Ovary (tissue), 9 donors: ENCODE results near the gene SPAG6. TPM values are rescaled to one million over a fixed set of nuclear protein-coding genes. Genes with fewer than 3 reads are reported as not detected.

Source experiments
- DNase-seq, 5 donors: peaks; one replicate each; pipeline ENCODE4 v3.0.0-alpha.2; 2019 to 2020
- H3K27ac ChIP-seq, 2 donors: fragments of 200-600 bp; one replicate each; pipeline versions ENCODE4 v1.5.1 to v1.8.0; 2019 to 2022
- H3K27me3 ChIP-seq: fragments of 200-600 bp; one replicate; pipeline ENCODE4 v1.8.0; 2022
- H3K36me3 ChIP-seq: fragments of 200-600 bp; sonication (generic); one replicate; pipeline ENCODE4 v1.5.1; 2019
- H3K4me1 ChIP-seq: one replicate; pipeline ENCODE4 v1.8.1; 2013; ENCODE audit warnings: mild to moderate bottlenecking, moderate library complexity; ENCODE audit not compliant: insufficient read depth
- H3K4me3 ChIP-seq: fragments of 200-600 bp; sonication (generic); one replicate; pipeline ENCODE4 v1.5.1; 2017
- H3K9me3 ChIP-seq, 2 donors: fragments of 200-600 bp in 1 of 2; sonication (generic) in 1 of 2; one replicate each; pipeline versions ENCODE4 v1.5.1 to v1.8.1; 2013 to 2019; ENCODE audit warnings: mild to moderate bottlenecking in 1 of 2, moderate library complexity in 1 of 2
- EP300 ChIP-seq: sonication (generic); formaldehyde crosslinking; IDR thresholded peaks from one replicate; pipeline ENCODE4 v1.6.1; 2017; ENCODE audit warnings: antibody characterized with exemption
- POLR2A ChIP-seq: fragments of 450-650 bp; IDR thresholded peaks from one replicate; pipeline ENCODE4 v1.6.1; 2017; ENCODE audit warnings: antibody characterized with exemption, mild to moderate bottlenecking, moderate library complexity
- whole genome bisulfite sequencing, 3 donors: extraction: QIAGEN DNeasy Blood & Tissue Kit in 1 of 3; methylation state at CpG; one replicate each; pipeline versions ENCODE4 v1.1.5 to v1.1.7; 2013 to 2017; 5-methylcytosine and 5-hydroxymethylcytosine counted together
- intact Hi-C, 4 donors: fragments of 100-400 bp; cut with DNase I; formaldehyde crosslinking; loops; one replicate each; pipeline versions ENCODE4 v1.11.0 to v1.15.1; 2022 to 2023
- polyA plus RNA-seq, 2 donors: library from polyadenylated mRNA; stranded (reverse); fragments of 200-250 nt in 1 of 2; fragments of 350-450 nt in 1 of 2; fragmentation: Illumina TruSeq in 1 of 2; extraction: RNeasy Lipid Tissue Mini Kit (QIAGEN cat#74804) in 1 of 2; gene quantifications; one replicate each; pipeline ENCODE4 v1.2.3, GENCODE V29; 2013 to 2014
- total RNA-seq, 7 donors: library from RNA; depleted of rRNA in 2 of 7; stranded (reverse); fragments of >200 nt in 2 of 7; fragmentation: NEBNext Ultra II Directional in 3 of 7; extraction: Animal tissue kit (Norgen Biotek cat#: 25700) in 3 of 7; gene quantifications; one replicate each; pipeline versions ENCODE4 v1.1.0 to v1.2.4, GENCODE V29; 2016 to 2023
- TF ChIP-seq, protein P1 (sequence below), 3 donors: fragments of 450-650 bp in 2 of 3; fragments of 200-600 bp in 1 of 3; IDR thresholded peaks; one replicate each; pipeline versions ENCODE4 v1.5.1 to v1.8.0; 2016 to 2022; ENCODE audit warnings: antibody characterized with exemption in 3 of 3, mild to moderate bottlenecking in 1 of 3
- donor health status: DM: no; HTN: no; CAD: no; lungs with moderate emphysema.
- donor health status: DM: no; HTN: no; CAD: no.
- donor health status: Bipolar disorder and iron deficiency.
- donor health status: DM: yes; HTN: yes; CAD: no.
- donor health status: DM: no; HTN: no; CAD: no.
- donor health status: DM: yes; HTN: yes; CAD: no.

The SPAG6 gene
- total and polyA plus RNA-seq, 9 donors = 0.04 to 22.1 (median 0.67) TPM; not detected in 2

DNA sequence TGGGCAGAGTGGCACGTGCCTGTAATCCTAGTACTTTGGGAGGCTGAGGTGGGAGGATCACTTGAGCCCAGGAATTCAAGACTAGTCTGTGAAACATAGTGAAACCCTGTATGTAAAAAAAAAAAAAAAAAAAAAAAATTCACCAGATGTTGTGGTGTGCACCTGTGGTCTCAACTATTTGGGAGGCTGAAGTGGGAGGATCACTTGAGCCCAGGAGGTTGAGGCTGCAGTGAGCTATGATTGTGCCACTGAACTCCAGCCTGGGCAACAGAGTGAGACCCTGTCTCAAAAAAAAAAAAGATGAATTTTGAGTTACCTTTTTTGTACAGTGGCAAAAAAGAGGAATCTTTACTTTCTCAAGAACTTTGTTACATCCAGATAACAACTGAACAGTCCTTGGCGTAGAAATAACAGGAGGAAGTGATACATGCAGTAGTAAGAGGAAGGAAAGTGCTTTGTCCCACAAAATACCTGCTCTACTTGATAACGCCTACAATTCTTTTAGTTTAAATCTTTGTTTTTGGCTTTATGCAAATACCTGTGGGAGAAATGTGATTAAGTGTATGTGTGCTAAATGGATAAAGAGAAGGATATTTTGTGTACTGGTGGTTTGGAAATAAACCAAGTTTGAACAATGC is 29.3 kb downstream of the SPAG6 start:
- H3K4me1 ChIP-seq = no peaks in the 10 kb centered on the region
- no peak for DNase-seq
- no peaks in the 10 kb centered on the region for H3K36me3 ChIP-seq
- H3K9me3 ChIP-seq = no peaks in the 10 kb centered on the region
- intact Hi-C loops = no loop called here
- 79 to 87% (median 84%) methylated on average over 3 of the region's 3 CpGs for WGBS, 3 donors
- H3K27me3 ChIP-seq = no peaks in the 10 kb centered on the region
- TF ChIP-seq, protein P1, sequence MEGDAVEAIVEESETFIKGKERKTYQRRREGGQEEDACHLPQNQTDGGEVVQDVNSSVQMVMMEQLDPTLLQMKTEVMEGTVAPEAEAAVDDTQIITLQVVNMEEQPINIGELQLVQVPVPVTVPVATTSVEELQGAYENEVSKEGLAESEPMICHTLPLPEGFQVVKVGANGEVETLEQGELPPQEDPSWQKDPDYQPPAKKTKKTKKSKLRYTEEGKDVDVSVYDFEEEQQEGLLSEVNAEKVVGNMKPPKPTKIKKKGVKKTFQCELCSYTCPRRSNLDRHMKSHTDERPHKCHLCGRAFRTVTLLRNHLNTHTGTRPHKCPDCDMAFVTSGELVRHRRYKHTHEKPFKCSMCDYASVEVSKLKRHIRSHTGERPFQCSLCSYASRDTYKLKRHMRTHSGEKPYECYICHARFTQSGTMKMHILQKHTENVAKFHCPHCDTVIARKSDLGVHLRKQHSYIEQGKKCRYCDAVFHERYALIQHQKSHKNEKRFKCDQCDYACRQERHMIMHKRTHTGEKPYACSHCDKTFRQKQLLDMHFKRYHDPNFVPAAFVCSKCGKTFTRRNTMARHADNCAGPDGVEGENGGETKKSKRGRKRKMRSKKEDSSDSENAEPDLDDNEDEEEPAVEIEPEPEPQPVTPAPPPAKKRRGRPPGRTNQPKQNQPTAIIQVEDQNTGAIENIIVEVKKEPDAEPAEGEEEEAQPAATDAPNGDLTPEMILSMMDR (IDR thresholded peaks at IDR 0.05) = no peak
- TF ChIP-seq POLR2A (no peak), EP300 (no peak)
- no peak overlapping the region for H3K27ac ChIP-seq
- H3K4me3 ChIP-seq = no peak overlapping the region

DNA sequence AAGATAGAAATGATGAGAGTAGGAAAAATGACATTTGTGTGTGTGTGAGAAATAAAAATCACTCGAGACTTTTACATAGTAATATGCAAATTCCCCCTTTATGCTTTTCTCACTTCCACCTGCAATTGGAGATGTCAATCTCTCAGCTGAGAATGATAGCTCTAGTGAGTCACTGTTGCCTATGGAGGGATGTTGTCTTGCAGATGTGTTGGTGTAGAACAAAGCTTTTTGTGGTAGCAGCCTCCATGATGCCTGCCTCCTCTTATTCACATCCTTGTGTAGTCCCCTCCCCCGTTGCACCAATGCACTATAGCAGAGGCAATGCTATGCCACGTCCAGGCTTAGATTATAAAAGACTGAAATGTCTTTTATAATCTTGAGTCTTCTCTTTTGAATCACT is 33.8 kb downstream of the SPAG6 start:
- Histone ChIP-seq H3K27me3 (no peaks in the 10 kb centered on the region), H3K36me3 (no peaks in the 10 kb centered on the region), H3K27ac (no peak overlapping the region), H3K4me3 (no peak overlapping the region), H3K9me3 (no peaks in the 10 kb centered on the region), H3K4me1 (no peaks in the 10 kb centered on the region)
- WGBS, 3 donors = 76 to 81% (median 81%) methylated on average over 3 of the region's 3 CpGs
- DNase-seq = no peak
- intact Hi-C loops = no loop called here
- TF ChIP-seq, protein P1 (IDR thresholded peaks at IDR 0.05) = no peak
- TF ChIP-seq POLR2A = no peak
- no peak for TF ChIP-seq EP300

DNA sequence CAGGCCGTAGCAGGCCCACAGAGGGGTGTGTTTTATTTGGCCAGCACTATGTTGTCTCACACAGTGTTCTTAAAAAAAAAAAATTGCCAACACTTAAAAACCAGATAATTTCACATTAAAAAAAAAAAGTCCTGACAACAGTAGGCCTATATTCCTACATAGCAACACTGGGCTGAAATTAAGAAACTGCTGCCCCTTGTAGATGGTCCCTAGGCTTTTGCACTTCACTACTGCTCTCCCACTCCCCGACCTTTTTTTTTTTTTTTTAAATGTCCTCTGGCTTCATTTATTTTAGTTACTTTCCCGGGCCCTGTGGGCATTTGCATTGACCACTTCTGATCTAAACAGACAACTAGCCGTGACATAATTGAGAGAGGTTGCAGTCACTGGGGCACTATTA is 36.0 kb downstream of the SPAG6 start:
- no peaks in the 10 kb centered on the region for H3K4me1 ChIP-seq
- no peak for DNase-seq
- TF ChIP-seq, protein P1 (IDR thresholded peaks at IDR 0.05) = no peak
- TF ChIP-seq POLR2A = no peak
- no peak for TF ChIP-seq EP300
- no peak overlapping the region for H3K27ac ChIP-seq
- no peaks in the 10 kb centered on the region for H3K36me3 ChIP-seq
- 53 to 64% (median 57%) methylated on average over 4 of the region's 4 CpGs for WGBS, 3 donors
- H3K4me3 ChIP-seq = no peak overlapping the region
- intact Hi-C loops = no loop called here
- H3K27me3 ChIP-seq = no peaks in the 10 kb centered on the region
- H3K9me3 ChIP-seq = no peaks in the 10 kb centered on the region

DNA sequence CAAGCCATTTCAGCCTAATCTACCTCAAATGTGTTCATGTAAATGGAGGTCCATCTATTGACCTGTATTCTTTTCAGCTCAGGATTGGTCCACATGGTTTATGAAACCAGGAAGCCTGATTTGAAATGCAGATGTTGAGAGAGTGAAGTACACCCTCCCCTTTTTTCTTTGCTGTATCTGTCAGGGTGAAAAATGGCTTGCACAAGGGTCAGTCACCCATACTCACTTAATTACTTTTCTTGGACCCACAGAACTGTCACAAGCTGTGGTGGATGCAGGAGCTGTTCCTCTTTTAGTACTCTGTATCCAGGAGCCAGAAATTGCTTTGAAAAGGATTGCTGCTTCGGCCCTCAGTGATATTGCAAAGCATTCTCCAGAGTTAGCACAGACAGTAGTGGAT is 41.2 kb downstream of the SPAG6 start:
- intact Hi-C loops = no loop called here
- H3K9me3 ChIP-seq = no peaks in the 10 kb centered on the region
- TF ChIP-seq, protein P1 (IDR thresholded peaks at IDR 0.05) = no peak
- TF ChIP-seq EP300 (no peak), POLR2A (no peak)
- no peak for DNase-seq
- 47 to 51% (median 48%) methylated on average over 1 of the region's 1 CpG for WGBS, 3 donors
- H3K36me3 ChIP-seq = no peaks in the 10 kb centered on the region
- no peak overlapping the region for H3K4me3 ChIP-seq
- no peak overlapping the region for H3K27ac ChIP-seq
- H3K4me1 ChIP-seq = no peaks in the 10 kb centered on the region
- no peaks in the 10 kb centered on the region for H3K27me3 ChIP-seq
